WTC11 (cell line): ENCODE data around the gene LRSAM1.

Experiments used
- ATF3 ChIP-seq: sonication (generic); formaldehyde crosslinking; conservative IDR thresholded peaks from 2 replicates; pipeline ENCODE4 v1.8.1; 2022; ENCODE audit warnings: mild to moderate bottlenecking, missing genetic modification reagents
- CREB1 ChIP-seq: sonication (generic); formaldehyde crosslinking; IDR thresholded peaks from 2 replicates; pipeline ENCODE4 v1.8.0; 2023; ENCODE audit warnings: mild to moderate bottlenecking, missing genetic modification reagents
- CTCF ChIP-seq: fragments of 200-600 bp; IDR thresholded peaks from 2 replicates; pipeline ENCODE4 v1.8.0; 2022; ENCODE audit warnings: antibody characterized with exemption
- FOXK1 ChIP-seq: sonication (generic); formaldehyde crosslinking; IDR thresholded peaks from 2 replicates; pipeline ENCODE4 v1.8.0; 2022; ENCODE audit warnings: mild to moderate bottlenecking, moderate library complexity, missing genetic modification reagents
- JUN ChIP-seq: sonication (generic); formaldehyde crosslinking; IDR thresholded peaks from 2 replicates; pipeline ENCODE4 v1.8.0; 2023; ENCODE audit warnings: mild to moderate bottlenecking, missing genetic modification reagents
- TF ChIP-seq, protein P1 (sequence below): sonication (generic); formaldehyde crosslinking; IDR thresholded peaks from 2 replicates; pipeline ENCODE4 v1.8.0; 2022; ENCODE audit warnings: mild to moderate bottlenecking, missing genetic modification reagents
- TF ChIP-seq, protein P2 (sequence below): fragments of 250-450 bp; sonication (Bioruptor Pico); IDR thresholded peaks from 2 replicates; pipeline ENCODE4 v1.9.0; 2021; ENCODE audit warnings: mild to moderate bottlenecking, borderline replicate concordance

DNA sequence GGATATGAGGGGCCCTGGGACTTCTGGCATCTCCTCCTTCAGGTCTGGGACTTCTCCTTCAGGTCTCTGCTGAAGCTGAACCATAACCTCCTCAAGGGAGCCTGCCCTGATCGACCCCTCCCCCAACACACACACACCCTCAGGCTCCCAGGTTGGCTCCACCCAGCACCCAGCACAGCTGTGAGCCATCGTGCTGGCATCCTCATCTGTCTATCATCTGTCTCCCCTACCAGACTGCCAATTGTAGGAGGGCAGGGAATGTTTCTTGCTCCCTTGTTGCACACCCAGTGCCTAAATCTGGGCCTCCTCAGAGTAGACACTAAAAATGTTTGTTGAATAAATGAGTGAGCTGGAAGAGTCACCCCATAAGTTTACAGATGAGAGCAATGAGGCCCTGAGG, 71.4 kb downstream of the LRSAM1 start:
- TF ChIP-seq JUN (CRISPR knock-in tag) (no peak), ATF3 (CRISPR knock-in tag) (no peak), CREB1 (CRISPR knock-in tag) (no peak), CTCF (no peak), FOXK1 (no peak)
- TF ChIP-seq, protein P1, sequence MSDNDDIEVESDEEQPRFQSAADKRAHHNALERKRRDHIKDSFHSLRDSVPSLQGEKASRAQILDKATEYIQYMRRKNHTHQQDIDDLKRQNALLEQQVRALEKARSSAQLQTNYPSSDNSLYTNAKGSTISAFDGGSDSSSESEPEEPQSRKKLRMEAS (CRISPR knock-in tag) = no peak
- TF ChIP-seq, protein P2, sequence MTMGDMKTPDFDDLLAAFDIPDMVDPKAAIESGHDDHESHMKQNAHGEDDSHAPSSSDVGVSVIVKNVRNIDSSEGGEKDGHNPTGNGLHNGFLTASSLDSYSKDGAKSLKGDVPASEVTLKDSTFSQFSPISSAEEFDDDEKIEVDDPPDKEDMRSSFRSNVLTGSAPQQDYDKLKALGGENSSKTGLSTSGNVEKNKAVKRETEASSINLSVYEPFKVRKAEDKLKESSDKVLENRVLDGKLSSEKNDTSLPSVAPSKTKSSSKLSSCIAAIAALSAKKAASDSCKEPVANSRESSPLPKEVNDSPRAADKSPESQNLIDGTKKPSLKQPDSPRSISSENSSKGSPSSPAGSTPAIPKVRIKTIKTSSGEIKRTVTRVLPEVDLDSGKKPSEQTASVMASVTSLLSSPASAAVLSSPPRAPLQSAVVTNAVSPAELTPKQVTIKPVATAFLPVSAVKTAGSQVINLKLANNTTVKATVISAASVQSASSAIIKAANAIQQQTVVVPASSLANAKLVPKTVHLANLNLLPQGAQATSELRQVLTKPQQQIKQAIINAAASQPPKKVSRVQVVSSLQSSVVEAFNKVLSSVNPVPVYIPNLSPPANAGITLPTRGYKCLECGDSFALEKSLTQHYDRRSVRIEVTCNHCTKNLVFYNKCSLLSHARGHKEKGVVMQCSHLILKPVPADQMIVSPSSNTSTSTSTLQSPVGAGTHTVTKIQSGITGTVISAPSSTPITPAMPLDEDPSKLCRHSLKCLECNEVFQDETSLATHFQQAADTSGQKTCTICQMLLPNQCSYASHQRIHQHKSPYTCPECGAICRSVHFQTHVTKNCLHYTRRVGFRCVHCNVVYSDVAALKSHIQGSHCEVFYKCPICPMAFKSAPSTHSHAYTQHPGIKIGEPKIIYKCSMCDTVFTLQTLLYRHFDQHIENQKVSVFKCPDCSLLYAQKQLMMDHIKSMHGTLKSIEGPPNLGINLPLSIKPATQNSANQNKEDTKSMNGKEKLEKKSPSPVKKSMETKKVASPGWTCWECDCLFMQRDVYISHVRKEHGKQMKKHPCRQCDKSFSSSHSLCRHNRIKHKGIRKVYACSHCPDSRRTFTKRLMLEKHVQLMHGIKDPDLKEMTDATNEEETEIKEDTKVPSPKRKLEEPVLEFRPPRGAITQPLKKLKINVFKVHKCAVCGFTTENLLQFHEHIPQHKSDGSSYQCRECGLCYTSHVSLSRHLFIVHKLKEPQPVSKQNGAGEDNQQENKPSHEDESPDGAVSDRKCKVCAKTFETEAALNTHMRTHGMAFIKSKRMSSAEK (CRISPR knock-in tag) = no peak
